ENCODE measurements around the gene FGF16.

GRCh38 chrX:77442728-77443127 lies 4.5 kb upstream of the FGF16 start:
- TF ChIP-seq YY1 (IDR thresholded peaks at IDR 0.05; ENCODE audit: insufficient read depth, insufficient read length) (no peak), ZNF274 (IDR thresholded peaks at IDR 0.05; ENCODE audit: low read depth, low read length) (no peak)
